Chondrocyte (in vitro differentiated cells): ENCODE results near the gene EGR1. TPM values are rescaled to one million over a fixed set of nuclear protein-coding genes. Genes with fewer than 3 reads are reported as not detected.
"Not testable (repeated sequence)": the region's sequence is repeated elsewhere in the genome, so short reads cannot be mapped to it uniquely, and the experiment has no call there.

ENCODE experiments used
- DNase-seq: peaks from one replicate; pipeline ENCODE4 v3.0.0; 2021; ENCODE audit warnings: mixed read lengths, low spot score
- H3K27ac Mint-ChIP-seq: one replicate; pipeline ENCODE4 v1.8.0; 2021; ENCODE audit warnings: mild to moderate bottlenecking, moderate library complexity, mixed read lengths; ENCODE audit not compliant: unreplicated experiment
- H3K27me3 Mint-ChIP-seq: 2 replicates; pipeline ENCODE4 v1.8.0; 2021; ENCODE audit warnings: low read depth, mixed read lengths
- H3K36me3 Mint-ChIP-seq: 2 replicates; pipeline ENCODE4 v1.8.0; 2021; ENCODE audit warnings: low read depth, mixed read lengths
- H3K4me1 Mint-ChIP-seq: 2 replicates; pipeline ENCODE4 v1.8.0; 2021; ENCODE audit warnings: low read depth, mild to moderate bottlenecking, mixed read lengths
- H3K4me3 Mint-ChIP-seq: one replicate; pipeline ENCODE4 v1.8.0; 2021; ENCODE audit warnings: mild to moderate bottlenecking, moderate library complexity, mixed read lengths; ENCODE audit not compliant: unreplicated experiment
- H3K9me3 Mint-ChIP-seq: 2 replicates; pipeline ENCODE4 v1.8.0; 2021; ENCODE audit warnings: low read depth, mixed read lengths
- CTCF ChIP-seq: fragments of 200-600 bp; sonication (generic); IDR thresholded peaks from 2 replicates; pipeline ENCODE4 v1.5.0; 2021; ENCODE audit warnings: antibody characterized with exemption, mild to moderate bottlenecking, moderate library complexity
- total RNA-seq: library from RNA; stranded (reverse); gene quantifications from 3 replicates; pipeline ENCODE4 v1.2.1, GENCODE V29; 2021

EGR1 gene
- total RNA-seq, 1 donor from 2014 or later = 82.5 TPM

- no peak for TF ChIP-seq CTCF
- peaks cover 21% of the 10 kb centered on the region for H3K36me3 Mint-ChIP-seq
- H3K27me3 Mint-ChIP-seq = no peaks in the 10 kb centered on the region
- no peaks in the 10 kb centered on the region for H3K9me3 Mint-ChIP-seq
- DNase-seq = no peak
- H3K4me1 Mint-ChIP-seq = peaks cover 22% of the 10 kb centered on the region
- no peak overlapping the region for H3K27ac Mint-ChIP-seq
- H3K4me3 Mint-ChIP-seq = no peak overlapping the region
Observed at GRCh38 chr5:138506370-138507306, 41.4 kb downstream of the EGR1 start.

GRCh38 chr5:138507485-138507884 is 42.2 kb downstream of the EGR1 start:
- not testable (repeated sequence) for H3K9me3 Mint-ChIP-seq, H3K27me3 Mint-ChIP-seq, H3K4me3 Mint-ChIP-seq, H3K27ac Mint-ChIP-seq, DNase-seq
- peaks cover 22% of the 10 kb centered on the region for H3K4me1 Mint-ChIP-seq
- H3K36me3 Mint-ChIP-seq = peaks cover 23% of the 10 kb centered on the region

- no peaks in the 10 kb centered on the region for H3K27me3 Mint-ChIP-seq
- no peak overlapping the region for H3K4me3 Mint-ChIP-seq
- H3K9me3 Mint-ChIP-seq = no peaks in the 10 kb centered on the region
- peaks cover 29% of the 10 kb centered on the region for H3K36me3 Mint-ChIP-seq
- H3K4me1 Mint-ChIP-seq = peaks cover 18% of the 10 kb centered on the region
- no peak for TF ChIP-seq CTCF
- DNase-seq = no peak
- peak overlapping the region; percentile 27 for H3K27ac Mint-ChIP-seq
Observed at GRCh38 chr5:138508958-138509357, 43.7 kb downstream of the EGR1 start.

- no peak for TF ChIP-seq CTCF
- no peaks in the 10 kb centered on the region for H3K27me3 Mint-ChIP-seq
- peaks cover 6% of the 10 kb centered on the region for H3K4me1 Mint-ChIP-seq
- no peaks in the 10 kb centered on the region for H3K9me3 Mint-ChIP-seq
- no peak overlapping the region for H3K27ac Mint-ChIP-seq
- DNase-seq = no peak
- no peak overlapping the region for H3K4me3 Mint-ChIP-seq
- peaks cover 37% of the 10 kb centered on the region for H3K36me3 Mint-ChIP-seq
Observed at GRCh38 chr5:138514021-138514420, 48.7 kb downstream of the EGR1 start.

- H3K4me1 Mint-ChIP-seq = peaks cover 7% of the 10 kb centered on the region
- H3K4me3 Mint-ChIP-seq = no peak overlapping the region
- H3K9me3 Mint-ChIP-seq = no peaks in the 10 kb centered on the region
- H3K36me3 Mint-ChIP-seq = peaks cover 29% of the 10 kb centered on the region
- no peak for DNase-seq
- no peak for TF ChIP-seq CTCF
- H3K27me3 Mint-ChIP-seq = no peaks in the 10 kb centered on the region
- H3K27ac Mint-ChIP-seq = no peak overlapping the region
Observed at GRCh38 chr5:138515556-138516245, 50.4 kb downstream of the EGR1 start.
